GM18858 (cell line): ENCODE data around the gene SMCR8.
"Not testable (repeated sequence)": the region's sequence is repeated elsewhere in the genome, so short reads cannot be mapped to it uniquely, and the experiment has no call there.

Experiments
- ATAC-seq: cut with Tn5 transposase; IDR thresholded peaks from one replicate; pipeline ENCODE4 v1.9.1; 2021; ENCODE audit not compliant: unreplicated experiment

Gene SMCR8

GRCh38 chr17:18315961-18316360 lies 868 bp downstream of the SMCR8 start:
- no peak for ATAC-seq

GRCh38 chr17:18318117-18318516 lies 3.0 kb downstream of the SMCR8 start:
- no peak for ATAC-seq

GRCh38 chr17:18318771-18319450 lies 3.8 kb downstream of the SMCR8 start:
- ATAC-seq, result no peak

- ATAC-seq, result no peak
These were observed 4.6 kb downstream of the SMCR8 start for GRCh38 chr17:18319604-18320256.

- no peak for ATAC-seq
These were observed 5.2 kb downstream of the SMCR8 start for GRCh38 chr17:18320301-18320700.

GRCh38 chr17:18321309-18321708 lies 6.2 kb downstream of the SMCR8 start:
- ATAC-seq, result no peak

GRCh38 chr17:18322522-18322921 lies 7.4 kb downstream of the SMCR8 start:
- ATAC-seq, result no peak

- ATAC-seq, result no peak
These were observed 7.9 kb downstream of the SMCR8 start for GRCh38 chr17:18323007-18323406.

GRCh38 chr17:18323507-18324139 lies 8.5 kb downstream of the SMCR8 start:
- no peak for ATAC-seq

GRCh38 chr17:18324140-18325050 lies 9.3 kb downstream of the SMCR8 start:
- ATAC-seq, result no peak

- ATAC-seq, result no peak
These were observed 10.9 kb downstream of the SMCR8 start for GRCh38 chr17:18326039-18326438.

- ATAC-seq, result no peak
These were observed 11.5 kb downstream of the SMCR8 start for GRCh38 chr17:18326572-18326971.

- no peak for ATAC-seq
These were observed 12.0 kb downstream of the SMCR8 start for GRCh38 chr17:18327093-18327492.

GRCh38 chr17:18327556-18327955 lies 12.5 kb downstream of the SMCR8 start:
- no peak for ATAC-seq

GRCh38 chr17:18328643-18329204 lies 13.6 kb downstream of the SMCR8 start:
- ATAC-seq, result no peak

GRCh38 chr17:18331879-18332278 lies 16.8 kb downstream of the SMCR8 start:
- no peak for ATAC-seq

GRCh38 chr17:18332909-18333489 lies 17.9 kb downstream of the SMCR8 start:
- no peak for ATAC-seq

GRCh38 chr17:18338158-18338557 lies 23.1 kb downstream of the SMCR8 start:
- not testable (repeated sequence) for ATAC-seq

- ATAC-seq, result no peak
These were observed 24.8 kb downstream of the SMCR8 start for GRCh38 chr17:18339933-18340332.

GRCh38 chr17:18344021-18344420 lies 28.9 kb downstream of the SMCR8 start:
- no peak for ATAC-seq

GRCh38 chr17:18353541-18353940 lies 38.4 kb downstream of the SMCR8 start:
- ATAC-seq, result no peak
